Endothelial cell of umbilical vein (primary cell): ENCODE measurements around the gene SLC49A4. TPM values are rescaled to one million over a fixed set of nuclear protein-coding genes. Genes with fewer than 3 reads are reported as not detected.

ENCODE experiments used
- BruUV-seq: library from RNA; stranded (reverse); fragments of 400-500 nt; replicated peaks from 2 replicates; lab custom pipeline; 2021; lab: Mats Ljungman, UMichigan
- CTCF ChIA-PET: fragments of 300-600, 350-600 bp; sonication (Branson Sonifier 250); formaldehyde crosslinking; loops from one replicate; lab custom pipeline; 2021; ENCODE audit warnings: antibody characterized with exemption, inconsistent platforms; lab: Charles Lee
- POLR2A ChIA-PET: fragments of 300-600, 350-600 bp; sonication (Branson Sonifier 250); formaldehyde crosslinking; loops from one replicate; lab custom pipeline; 2021; ENCODE audit warnings: antibody characterized with exemption, inconsistent platforms; lab: Charles Lee
- DNase-seq: peaks from one replicate; pipeline ENCODE4 v3.0.0-alpha.2; 2011; ENCODE audit warnings: low read depth, low spot score
- FAIRE-seq: peaks from 2 replicates; lab custom pipeline; 2011; peaks lifted over from hg19 to GRCh38; lab: Jason Lieb, UNC
- H2AFZ ChIP-seq: 2 replicates; pipeline ENCODE4 v1.6.0; 2012; ENCODE audit warnings: low read depth, low read length, control low read depth, inconsistent platforms
- H3K27ac ChIP-seq: 2 replicates; pipeline ENCODE4 v1.5.1; 2011; ENCODE audit warnings: low read depth, mild to moderate bottlenecking, control low read depth, low read length, moderate library complexity; ENCODE audit not compliant: insufficient read depth
- H3K27me3 ChIP-seq, 2 experiments: 2 replicates each; pipeline versions ENCODE4 v1.6.0 to v1.6.1; 2011; ENCODE audit warnings: low read length in 2 of 2, mixed read lengths in 1 of 2; ENCODE audit not compliant: control insufficient read depth in 2 of 2, insufficient read depth in 2 of 2
- H3K36me3 ChIP-seq, 2 experiments: 2 replicates in 1 of 2; 3 replicates in 1 of 2; pipeline ENCODE4 v1.5.1; 2011; ENCODE audit warnings: low read length in 2 of 2, mild to moderate bottlenecking in 1 of 2, moderate library complexity in 1 of 2; ENCODE audit not compliant: control insufficient read depth in 2 of 2, insufficient read depth in 2 of 2; ENCODE audit errors: extremely low read depth in 1 of 2
- H3K4me1 ChIP-seq: 3 replicates; pipeline ENCODE4 v1.5.1; 2011; ENCODE audit warnings: mild to moderate bottlenecking, low read length; ENCODE audit not compliant: control insufficient read depth, insufficient read depth; ENCODE audit errors: extremely low read depth
- H3K4me2 ChIP-seq: 2 replicates; pipeline ENCODE4 v1.6.1; 2011; ENCODE audit warnings: low read length, control low read depth, mixed read lengths; ENCODE audit not compliant: insufficient read depth
- H3K4me3 ChIP-seq, 3 experiments: fragments of 200-600 bp in 1 of 3; sonication (generic), shearing (Covaris generic) in 1 of 3; replicated peaks in 1 of 3; 2 replicates each; pipeline ENCODE4 v1.5.1; 2011 to 2016; ENCODE audit warnings: control low read depth in 3 of 3, low read length in 3 of 3, mild to moderate bottlenecking in 2 of 3, inconsistent platforms in 1 of 3, low read depth in 1 of 3, moderate library complexity in 1 of 3; ENCODE audit not compliant: insufficient read depth in 1 of 3
- H3K79me2 ChIP-seq: 2 replicates; pipeline ENCODE4 v1.6.0; 2012; ENCODE audit warnings: low read length, inconsistent platforms; ENCODE audit not compliant: control insufficient read depth, insufficient read depth
- H3K9ac ChIP-seq: replicated peaks from 2 replicates; pipeline ENCODE3; 2011; ENCODE audit warnings: low read length, control low read depth; ENCODE audit not compliant: insufficient read depth; ENCODE audit errors: extremely low read depth
- H3K9me1 ChIP-seq: replicated peaks from 3 replicates; pipeline ENCODE4 v1.6.0; 2011; ENCODE audit warnings: mild to moderate bottlenecking, low read length; ENCODE audit not compliant: control insufficient read depth, insufficient read depth; ENCODE audit errors: extremely low read depth
- H3K9me3 ChIP-seq: replicated peaks from 2 replicates; pipeline ENCODE4 v1.5.1; 2012; ENCODE audit warnings: low read length, inconsistent platforms; ENCODE audit not compliant: control insufficient read depth, insufficient read depth
- H4K20me1 ChIP-seq: replicated peaks from 2 replicates; pipeline ENCODE3; 2011; ENCODE audit warnings: mild to moderate bottlenecking, low read length; ENCODE audit not compliant: control insufficient read depth, insufficient read depth; ENCODE audit errors: extremely low read depth
- EZH2 ChIP-seq: IDR thresholded peaks from 2 replicates; pipeline ENCODE4 v1.6.1; 2012; ENCODE audit warnings: borderline replicate concordance, low read depth, mild to moderate bottlenecking, moderate library complexity, low read length, inconsistent platforms; ENCODE audit not compliant: severe bottlenecking
- FOS ChIP-seq: IDR thresholded peaks from 2 replicates; pipeline ENCODE4 v1.6.1; 2011; ENCODE audit warnings: mild to moderate bottlenecking, low read length, moderate library complexity, borderline replicate concordance; ENCODE audit not compliant: insufficient read depth
- GATA2 ChIP-seq: IDR thresholded peaks from 2 replicates; pipeline ENCODE4 v1.7.0; 2011; ENCODE audit warnings: low read depth, mild to moderate bottlenecking, moderate library complexity, mixed read lengths, low read length; ENCODE audit not compliant: insufficient read length, insufficient read depth
- JUN ChIP-seq: IDR thresholded peaks from 2 replicates; pipeline ENCODE4 v1.6.1; 2011; ENCODE audit warnings: borderline replicate concordance, low read depth; ENCODE audit not compliant: insufficient read length, insufficient read depth
- MAX ChIP-seq: IDR thresholded peaks from 2 replicates; pipeline ENCODE4 v1.6.1; 2011; ENCODE audit not compliant: insufficient read depth, insufficient read length
- MYC ChIP-seq: IDR thresholded peaks from one replicate; pipeline ENCODE4 v1.6.1; 2011; ENCODE audit warnings: mild to moderate bottlenecking, low read depth, low read length
- POLR2A ChIP-seq: IDR thresholded peaks from 2 replicates; pipeline ENCODE4 v1.6.1; 2012; ENCODE audit warnings: low read depth, mild to moderate bottlenecking, control low read depth, low read length
- POLR2AphosphoS5 ChIP-seq: IDR thresholded peaks from 2 replicates; pipeline ENCODE4 v1.6.1; 2012; ENCODE audit warnings: low read depth, mild to moderate bottlenecking, control low read depth, low read length, moderate library complexity; ENCODE audit not compliant: insufficient read depth
- dilution Hi-C: fragments of 300-500 bp; cut with MboI; formaldehyde crosslinking; loops from one replicate; pipeline ENCODE4 v1.15.0; 2019; ENCODE audit warnings: low sequenced_read_pairs; ENCODE audit not compliant: extremely low pct_ligation_motif_present
- intact Hi-C: fragments of 100-400 bp; cut with micrococcal nuclease; formaldehyde crosslinking; loops from one replicate; pipeline ENCODE4 v1.10.0; 2022
- polyA plus RNA-seq, 4 experiments: library from polyadenylated mRNA; depleted of rRNA in 3 of 4; stranded (reverse) in 3 of 4; unstranded in 1 of 4; fragments of >200 nt; gene quantifications; 2 replicates each; pipeline versions ENCODE4 v1.2.1 to v1.2.3, GENCODE V29; 2011 to 2012; ENCODE audit warnings: missing spikeins in 1 of 4
- total RNA-seq: library from RNA; stranded (reverse); gene quantifications from 2 replicates; pipeline ENCODE4 v1.2.3, GENCODE V29; 2021
- TF ChIP-seq, protein P1 (sequence below), 2 donors: IDR thresholded peaks; 1 replicate in 1 of 2; 2 replicates in 1 of 2; pipeline ENCODE4 v1.5.1; 2011; ENCODE audit warnings: low read length in 2 of 2, mild to moderate bottlenecking in 2 of 2, moderate library complexity in 2 of 2, control low read depth in 1 of 2, inconsistent platforms in 1 of 2, low read depth in 1 of 2; ENCODE audit not compliant: insufficient read depth in 1 of 2; ENCODE audit errors: extremely low read depth in 1 of 2

The SLC49A4 gene
- total and polyA plus RNA-seq, 2 donors (not counting 3 experiments of a cell fraction or from before 2014, with no cell fraction given) = 10.9 to 11.6 TPM

GRCh38 chr3:122793568-122794416 lies 1.1 kb upstream of the SLC49A4 start, which contains the start of gene HSPBAP1:
TSS of gene HSPBAP1 (minus strand) at chr3:122793831. CDS start at chr3:122793680, 151 bp downstream.
- H3K9me3 ChIP-seq = no peaks in the 10 kb centered on the region
- no peaks in the 10 kb centered on the region for H3K9me1 ChIP-seq
- dilution Hi-C loops = no loop called here
- BruUV-seq = TSS peak; percentile 42
- POLR2A ChIA-PET = interaction anchor here (1.0 kb wide), 1 partner anchor 279 kb away, joined by 3 read pairs; no protein-coding TSS in a partner anchor
- TF ChIP-seq, protein P1, sequence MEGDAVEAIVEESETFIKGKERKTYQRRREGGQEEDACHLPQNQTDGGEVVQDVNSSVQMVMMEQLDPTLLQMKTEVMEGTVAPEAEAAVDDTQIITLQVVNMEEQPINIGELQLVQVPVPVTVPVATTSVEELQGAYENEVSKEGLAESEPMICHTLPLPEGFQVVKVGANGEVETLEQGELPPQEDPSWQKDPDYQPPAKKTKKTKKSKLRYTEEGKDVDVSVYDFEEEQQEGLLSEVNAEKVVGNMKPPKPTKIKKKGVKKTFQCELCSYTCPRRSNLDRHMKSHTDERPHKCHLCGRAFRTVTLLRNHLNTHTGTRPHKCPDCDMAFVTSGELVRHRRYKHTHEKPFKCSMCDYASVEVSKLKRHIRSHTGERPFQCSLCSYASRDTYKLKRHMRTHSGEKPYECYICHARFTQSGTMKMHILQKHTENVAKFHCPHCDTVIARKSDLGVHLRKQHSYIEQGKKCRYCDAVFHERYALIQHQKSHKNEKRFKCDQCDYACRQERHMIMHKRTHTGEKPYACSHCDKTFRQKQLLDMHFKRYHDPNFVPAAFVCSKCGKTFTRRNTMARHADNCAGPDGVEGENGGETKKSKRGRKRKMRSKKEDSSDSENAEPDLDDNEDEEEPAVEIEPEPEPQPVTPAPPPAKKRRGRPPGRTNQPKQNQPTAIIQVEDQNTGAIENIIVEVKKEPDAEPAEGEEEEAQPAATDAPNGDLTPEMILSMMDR (IDR thresholded peaks at IDR 0.05; ENCODE audit: extremely low read depth in 1 of 2, insufficient read depth in 1 of 2, low read depth in 1 of 2, low read length in 2 of 2) = no peak
- TF ChIP-seq FOS (peak; percentile 78), MAX (peak; percentile 98), GATA2 (no peak), POLR2A (peak; percentile 68), MYC (no peak), POLR2AphosphoS5 (peak; percentile 67), JUN (peak; percentile 80), EZH2 (no peak)
- peak within 1 kb of the TSS; percentile 31 to 80 (median 65) for H3K4me3 ChIP-seq
- DNase-seq = peak; percentile 96
- no peaks in the 10 kb centered on the region for H3K36me3 ChIP-seq
- H3K4me2 ChIP-seq = peak within 1 kb of the TSS; percentile 87
- peaks cover 21% of the 10 kb centered on the region for H3K4me1 ChIP-seq
- CTCF ChIA-PET = interaction anchor here (0.6 to 1.4 kb wide), 6 partner anchors 9 to 699 kb away, joined by 3 to 7 read pairs (median 3); partner anchors contain the start of genes DTX3L and PARP9
- peak within 1 kb of the TSS; percentile 84 for H3K9ac ChIP-seq
- H3K79me2 ChIP-seq = no peaks in the 10 kb centered on the region
- FAIRE-seq = peak; percentile 95
- no peaks in the 10 kb centered on the region for H4K20me1 ChIP-seq
- H3K27me3 ChIP-seq = no peaks in the 10 kb centered on the region
- intact Hi-C loops = loop anchor here (1.0 to 10.0 kb wide), 5 partner anchors 113 to 411 kb away; partner anchors contain the start of genes FAM162A, KPNA1, MIX23 and PARP14
- H2AFZ ChIP-seq = peak within 1 kb of the TSS; percentile 89
- peak within 1 kb of the TSS; percentile 92 for H3K27ac ChIP-seq
